Measurements from ENCODE around the gene LAPTM4A. TPM values are rescaled to one million over a fixed set of nuclear protein-coding genes. Genes with fewer than 3 reads are reported as not detected.

The LAPTM4A gene
- total RNA-seq, 1 donor = 251 TPM

DNA sequence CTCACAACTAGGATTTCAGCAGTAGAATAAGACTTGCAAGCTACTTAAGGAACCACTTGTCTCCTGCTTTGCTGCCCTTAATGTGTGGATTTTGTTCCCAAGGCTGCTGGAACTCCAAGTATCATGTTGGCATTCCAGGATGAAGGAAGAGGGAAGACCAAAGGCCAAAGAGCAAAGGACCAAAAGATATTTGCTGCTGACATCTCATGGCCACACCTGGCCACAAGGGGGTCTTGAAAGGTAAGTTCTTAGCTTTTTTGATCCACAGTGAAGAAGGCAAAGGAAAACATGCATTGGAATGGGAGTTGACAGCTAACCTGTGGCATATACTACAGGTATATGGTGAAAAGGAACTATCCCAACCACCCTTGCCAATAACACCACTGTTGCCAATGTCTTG lies 35.1 kb downstream of the LAPTM4A start:
- no peak for DNase-seq (ENCODE audit: low read depth)
- no peak overlapping the region for H3K4me3 ChIP-seq (ENCODE audit: low read depth, low read length)
- TF ChIP-seq, protein P1, sequence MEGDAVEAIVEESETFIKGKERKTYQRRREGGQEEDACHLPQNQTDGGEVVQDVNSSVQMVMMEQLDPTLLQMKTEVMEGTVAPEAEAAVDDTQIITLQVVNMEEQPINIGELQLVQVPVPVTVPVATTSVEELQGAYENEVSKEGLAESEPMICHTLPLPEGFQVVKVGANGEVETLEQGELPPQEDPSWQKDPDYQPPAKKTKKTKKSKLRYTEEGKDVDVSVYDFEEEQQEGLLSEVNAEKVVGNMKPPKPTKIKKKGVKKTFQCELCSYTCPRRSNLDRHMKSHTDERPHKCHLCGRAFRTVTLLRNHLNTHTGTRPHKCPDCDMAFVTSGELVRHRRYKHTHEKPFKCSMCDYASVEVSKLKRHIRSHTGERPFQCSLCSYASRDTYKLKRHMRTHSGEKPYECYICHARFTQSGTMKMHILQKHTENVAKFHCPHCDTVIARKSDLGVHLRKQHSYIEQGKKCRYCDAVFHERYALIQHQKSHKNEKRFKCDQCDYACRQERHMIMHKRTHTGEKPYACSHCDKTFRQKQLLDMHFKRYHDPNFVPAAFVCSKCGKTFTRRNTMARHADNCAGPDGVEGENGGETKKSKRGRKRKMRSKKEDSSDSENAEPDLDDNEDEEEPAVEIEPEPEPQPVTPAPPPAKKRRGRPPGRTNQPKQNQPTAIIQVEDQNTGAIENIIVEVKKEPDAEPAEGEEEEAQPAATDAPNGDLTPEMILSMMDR (IDR thresholded peaks at IDR 0.05; ENCODE audit: insufficient read depth, low read length) = no peak

DNA sequence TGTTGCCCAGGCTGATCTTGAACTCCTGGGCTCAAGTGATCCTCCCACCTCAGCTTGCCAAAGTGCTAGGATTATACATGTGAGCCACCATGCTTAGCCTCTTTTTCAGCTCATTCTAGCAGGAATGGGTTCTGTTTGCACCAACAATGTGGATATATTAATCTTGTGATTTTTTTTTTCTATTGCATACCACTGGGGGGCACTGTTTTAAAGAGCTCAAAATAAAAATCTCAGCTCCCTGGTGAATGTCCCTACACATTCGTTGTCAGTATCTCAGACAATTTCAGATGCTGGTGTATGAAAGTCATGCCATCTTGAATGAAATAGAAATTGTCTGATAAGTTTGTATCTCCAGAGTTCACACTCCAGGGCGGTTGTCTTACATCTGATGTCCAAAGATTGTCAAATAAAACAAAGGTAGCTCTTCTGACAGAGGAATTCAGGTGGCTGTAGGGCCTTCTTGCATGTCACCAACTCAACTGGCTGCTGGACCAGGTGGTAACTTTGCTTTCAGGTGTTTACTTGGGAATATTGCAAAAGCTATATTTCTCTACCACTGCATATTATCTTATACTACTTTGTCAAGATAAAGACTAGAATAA lies 35.8 kb downstream of the LAPTM4A start:
- TF ChIP-seq, protein P1 (IDR thresholded peaks at IDR 0.05; ENCODE audit: insufficient read depth, low read length) = peak; percentile 60
- no peak overlapping the region for H3K4me3 ChIP-seq (ENCODE audit: low read depth, low read length)
- DNase-seq (ENCODE audit: low read depth) = peak; percentile 78

DNA sequence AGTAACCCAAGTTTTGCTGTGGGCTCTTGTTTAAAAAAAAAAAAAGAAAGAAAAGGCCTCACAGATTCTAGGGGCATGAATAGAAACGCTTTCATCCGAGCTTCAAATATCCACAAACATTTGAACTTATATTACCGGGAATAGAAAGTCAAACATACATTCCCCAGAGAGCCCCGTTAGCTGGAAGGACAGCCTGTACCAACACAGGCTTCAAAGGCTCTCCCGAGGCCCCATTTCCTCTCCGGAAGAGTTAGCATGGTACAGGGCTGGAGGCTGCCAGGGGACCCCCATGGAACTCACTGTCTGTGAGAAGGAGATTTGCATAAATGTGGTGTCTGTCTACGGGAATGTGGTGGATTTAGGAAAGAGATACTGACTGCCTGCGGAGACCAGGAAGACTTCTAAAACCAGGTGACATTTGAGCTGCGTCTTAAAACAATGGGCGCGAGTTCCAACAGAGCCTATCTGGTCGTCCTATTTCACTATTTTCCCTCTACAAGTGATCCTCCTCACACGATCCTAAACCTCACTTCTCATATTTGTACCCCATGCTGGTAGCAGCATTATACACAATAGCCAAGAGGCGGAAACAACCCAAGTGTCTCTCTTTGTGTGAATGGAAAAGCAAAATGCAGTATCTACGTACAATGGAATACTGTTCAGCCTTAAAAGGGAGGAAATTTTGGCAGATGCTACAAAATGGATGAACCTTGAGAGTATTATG lies 38.1 kb downstream of the LAPTM4A start:
- H3K4me3 ChIP-seq (ENCODE audit: low read depth, low read length) = no peak overlapping the region
- TF ChIP-seq, protein P1 (IDR thresholded peaks at IDR 0.05; ENCODE audit: insufficient read depth, low read length) = no peak
- no peak for DNase-seq (ENCODE audit: low read depth)

DNA sequence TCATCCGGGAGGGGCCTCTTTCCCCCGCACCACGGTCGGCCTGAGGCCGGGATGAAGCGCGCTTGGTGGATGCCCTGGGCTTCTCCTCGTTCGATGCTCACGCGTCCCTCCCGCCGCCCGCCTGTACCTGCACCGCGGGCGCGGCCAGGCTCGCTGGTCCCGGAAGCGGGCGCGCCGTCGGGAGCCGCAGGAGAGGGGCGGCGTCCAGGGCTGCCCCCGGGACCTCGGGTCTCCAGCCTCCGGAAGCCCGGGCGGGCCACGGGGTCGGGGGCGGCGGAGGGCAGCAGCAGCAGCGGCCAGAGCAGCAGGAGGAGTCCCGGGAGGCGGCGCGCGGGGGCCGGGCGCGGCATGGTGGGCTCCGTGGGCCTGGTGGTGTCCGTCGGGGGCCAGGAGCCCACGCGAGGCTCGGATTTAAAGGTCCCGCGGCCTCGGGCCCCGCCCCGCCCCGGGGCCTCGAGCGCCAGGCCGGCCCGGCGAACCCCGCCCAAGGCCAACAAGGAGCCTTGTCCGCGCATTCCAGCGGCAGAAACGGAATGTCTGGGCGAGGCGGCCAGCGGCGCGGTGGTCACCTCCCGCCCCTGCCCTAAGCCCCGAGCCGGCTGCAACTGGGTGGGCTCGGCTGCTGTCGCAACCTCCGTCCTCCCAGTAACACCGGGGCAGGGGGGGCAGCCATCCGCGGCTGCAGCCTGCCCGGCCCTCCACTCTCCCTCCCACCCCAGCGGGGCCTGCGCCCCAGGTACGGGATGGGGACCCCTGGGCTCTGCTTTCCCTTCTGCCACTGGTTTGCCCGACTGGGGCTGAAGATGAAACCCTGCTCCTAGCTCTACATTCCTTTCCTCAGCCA lies 38.9 kb downstream of the LAPTM4A start, which contains the start of gene MATN3:
Gene MATN3, minus strand, starts transcription at position 387 of the 844 bp plus-strand sequence. Its CDS starts 37 bp downstream, at position 350.
- H3K4me3 ChIP-seq (ENCODE audit: low read depth, low read length) = peak within 1 kb of the TSS; percentile 61
- DNase-seq (ENCODE audit: low read depth) = peak; percentile 35
- TF ChIP-seq, protein P1 (IDR thresholded peaks at IDR 0.05; ENCODE audit: insufficient read depth, low read length) = no peak

DNA sequence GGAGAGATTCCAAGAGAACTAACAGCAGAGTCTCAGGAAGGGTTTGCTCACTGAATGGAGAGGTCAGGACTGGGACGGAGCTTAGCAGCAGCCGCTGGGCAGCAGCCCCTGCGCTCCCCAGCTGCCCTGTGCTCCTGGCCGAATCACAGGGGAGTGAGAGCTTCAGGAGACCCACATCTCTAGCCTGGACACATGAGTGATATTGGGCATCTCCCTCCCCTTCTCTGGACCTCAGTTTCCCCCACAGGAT lies 39.5 kb downstream of the LAPTM4A start:
- DNase-seq (ENCODE audit: low read depth) = no peak
- H3K4me3 ChIP-seq (ENCODE audit: low read depth, low read length) = peak overlapping the region; percentile 61
- TF ChIP-seq, protein P1 (IDR thresholded peaks at IDR 0.05; ENCODE audit: insufficient read depth, low read length) = no peak

DNA sequence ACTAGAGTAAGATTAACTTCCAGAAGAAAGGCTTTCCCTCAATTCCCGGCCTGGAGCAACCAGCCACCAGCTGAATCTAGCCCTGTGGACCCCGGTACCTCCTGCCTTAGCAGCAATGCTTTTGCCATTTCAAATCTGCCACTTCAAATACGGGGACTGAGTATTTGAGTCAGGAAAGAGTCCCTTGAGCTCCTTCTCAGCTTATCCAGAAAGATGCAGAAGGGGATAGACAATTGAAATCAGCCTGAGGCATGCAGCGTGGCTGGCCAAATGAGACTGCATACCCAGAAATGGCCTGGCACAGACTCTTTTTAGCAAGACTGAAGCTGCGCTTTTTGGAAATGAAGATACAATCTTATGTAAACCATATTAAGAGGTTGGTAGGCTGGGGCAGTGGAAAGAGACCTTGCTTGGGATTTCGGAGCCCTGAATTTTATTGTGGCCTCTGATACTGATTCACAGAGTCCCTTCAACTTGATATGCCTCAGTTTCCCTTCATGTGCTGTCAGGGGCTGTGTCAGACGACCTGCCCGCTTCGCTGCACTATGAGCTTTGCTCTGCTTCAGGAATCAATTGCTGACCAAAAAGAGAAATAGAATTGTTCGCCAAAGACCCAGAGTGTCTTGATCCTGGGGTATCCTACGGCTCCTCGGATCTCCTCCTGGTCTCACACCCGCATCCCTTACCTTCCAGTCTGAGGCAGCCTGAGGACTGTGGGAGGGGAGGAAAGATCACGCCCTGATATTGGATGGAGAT lies 40.0 kb downstream of the LAPTM4A start:
- no peak for DNase-seq (ENCODE audit: low read depth)
- no peak overlapping the region for H3K4me3 ChIP-seq (ENCODE audit: low read depth, low read length)
- TF ChIP-seq, protein P1 (IDR thresholded peaks at IDR 0.05; ENCODE audit: insufficient read depth, low read length) = no peak

Measured in fibroblast of the aortic adventitia (primary cell).